NB4 (cell line): ENCODE measurements around the gene PDLIM7.

Experiments used
- DNase-seq: peaks from one replicate; pipeline ENCODE4 v3.0.0; 2010; ENCODE audit warnings: low read depth
- H3K4me3 ChIP-seq: one replicate; pipeline ENCODE4 v1.5.1; 2011; ENCODE audit warnings: mild to moderate bottlenecking, low read depth, low read length, moderate library complexity
- MYC ChIP-seq: IDR thresholded peaks from 2 replicates; pipeline ENCODE4 v1.6.1; 2011; ENCODE audit warnings: low read depth, low read length
- POLR2A ChIP-seq: IDR thresholded peaks from 2 replicates; pipeline ENCODE4 v1.6.1; 2011; ENCODE audit warnings: mild to moderate bottlenecking; ENCODE audit not compliant: insufficient read length; ENCODE audit errors: extremely low read depth
- TF ChIP-seq, protein P1 (sequence below): IDR thresholded peaks from 2 replicates; pipeline ENCODE4 v1.6.1; 2011; ENCODE audit warnings: low read depth, low read length
- TF ChIP-seq, protein P2 (sequence below): IDR thresholded peaks from one replicate; pipeline ENCODE4 v1.5.1; 2012; ENCODE audit warnings: low read depth, low read length

PDLIM7 gene

DNA sequence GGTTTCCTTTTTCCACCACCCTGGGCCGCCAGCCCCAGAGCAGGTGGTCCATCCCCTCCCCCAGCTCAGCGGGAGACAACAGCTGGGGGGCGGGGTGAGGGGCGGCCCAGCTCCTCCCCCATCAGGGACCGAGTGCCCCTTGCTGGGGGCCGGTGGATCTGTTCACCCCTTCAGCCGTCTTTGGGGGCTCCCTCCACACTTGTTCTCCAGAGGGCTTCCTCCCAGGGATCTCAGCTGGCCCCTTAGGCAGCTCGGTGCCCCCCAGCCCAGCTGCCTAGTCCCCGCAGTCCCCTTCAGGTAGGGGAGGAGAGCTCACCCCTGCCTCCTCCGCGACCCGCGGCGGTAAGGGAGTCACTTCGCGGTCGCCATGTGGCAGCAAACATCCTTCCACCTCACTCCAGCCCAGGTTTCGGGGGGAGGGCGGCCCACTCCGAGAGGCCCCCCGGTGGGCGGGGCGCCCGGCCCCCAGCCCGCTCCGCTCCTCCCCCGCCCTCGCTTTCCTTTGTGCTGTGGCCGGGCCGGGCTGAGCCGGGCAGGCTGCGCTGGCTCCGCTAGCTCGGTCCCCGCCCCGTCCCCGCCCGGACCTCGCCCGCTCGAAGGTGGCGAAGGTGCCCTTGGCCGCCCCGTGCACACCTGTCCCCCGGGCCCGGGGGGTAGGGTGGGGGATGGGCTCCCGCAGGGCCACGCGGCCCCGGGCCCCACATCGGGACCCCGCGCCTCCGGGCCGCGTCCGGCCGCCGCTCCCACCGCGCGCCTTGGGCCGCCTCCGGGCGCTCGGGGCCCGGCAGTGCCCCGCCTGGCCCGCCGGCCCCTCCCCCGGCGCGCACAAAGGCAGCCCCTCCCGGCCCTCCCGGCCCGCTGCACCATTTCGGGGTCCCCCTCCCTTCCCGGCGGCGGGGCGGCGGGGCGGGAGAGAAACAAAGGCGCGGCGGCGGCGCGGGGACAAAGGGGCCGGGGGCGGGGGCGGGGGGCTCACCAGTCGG lies 24.7 kb downstream of the PDLIM7 start:
- peak; percentile 81 for DNase-seq
- TF ChIP-seq, protein P1, sequence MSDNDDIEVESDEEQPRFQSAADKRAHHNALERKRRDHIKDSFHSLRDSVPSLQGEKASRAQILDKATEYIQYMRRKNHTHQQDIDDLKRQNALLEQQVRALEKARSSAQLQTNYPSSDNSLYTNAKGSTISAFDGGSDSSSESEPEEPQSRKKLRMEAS: peak; percentile 46
- TF ChIP-seq, protein P2, sequence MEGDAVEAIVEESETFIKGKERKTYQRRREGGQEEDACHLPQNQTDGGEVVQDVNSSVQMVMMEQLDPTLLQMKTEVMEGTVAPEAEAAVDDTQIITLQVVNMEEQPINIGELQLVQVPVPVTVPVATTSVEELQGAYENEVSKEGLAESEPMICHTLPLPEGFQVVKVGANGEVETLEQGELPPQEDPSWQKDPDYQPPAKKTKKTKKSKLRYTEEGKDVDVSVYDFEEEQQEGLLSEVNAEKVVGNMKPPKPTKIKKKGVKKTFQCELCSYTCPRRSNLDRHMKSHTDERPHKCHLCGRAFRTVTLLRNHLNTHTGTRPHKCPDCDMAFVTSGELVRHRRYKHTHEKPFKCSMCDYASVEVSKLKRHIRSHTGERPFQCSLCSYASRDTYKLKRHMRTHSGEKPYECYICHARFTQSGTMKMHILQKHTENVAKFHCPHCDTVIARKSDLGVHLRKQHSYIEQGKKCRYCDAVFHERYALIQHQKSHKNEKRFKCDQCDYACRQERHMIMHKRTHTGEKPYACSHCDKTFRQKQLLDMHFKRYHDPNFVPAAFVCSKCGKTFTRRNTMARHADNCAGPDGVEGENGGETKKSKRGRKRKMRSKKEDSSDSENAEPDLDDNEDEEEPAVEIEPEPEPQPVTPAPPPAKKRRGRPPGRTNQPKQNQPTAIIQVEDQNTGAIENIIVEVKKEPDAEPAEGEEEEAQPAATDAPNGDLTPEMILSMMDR: no peak
- TF ChIP-seq POLR2A: peak; percentile 30
- 0 out of 2 replicates have a peak, but pooled peaks have one; percentile 48 for TF ChIP-seq MYC
- peak overlapping the region; percentile 47 for H3K4me3 ChIP-seq

DNA sequence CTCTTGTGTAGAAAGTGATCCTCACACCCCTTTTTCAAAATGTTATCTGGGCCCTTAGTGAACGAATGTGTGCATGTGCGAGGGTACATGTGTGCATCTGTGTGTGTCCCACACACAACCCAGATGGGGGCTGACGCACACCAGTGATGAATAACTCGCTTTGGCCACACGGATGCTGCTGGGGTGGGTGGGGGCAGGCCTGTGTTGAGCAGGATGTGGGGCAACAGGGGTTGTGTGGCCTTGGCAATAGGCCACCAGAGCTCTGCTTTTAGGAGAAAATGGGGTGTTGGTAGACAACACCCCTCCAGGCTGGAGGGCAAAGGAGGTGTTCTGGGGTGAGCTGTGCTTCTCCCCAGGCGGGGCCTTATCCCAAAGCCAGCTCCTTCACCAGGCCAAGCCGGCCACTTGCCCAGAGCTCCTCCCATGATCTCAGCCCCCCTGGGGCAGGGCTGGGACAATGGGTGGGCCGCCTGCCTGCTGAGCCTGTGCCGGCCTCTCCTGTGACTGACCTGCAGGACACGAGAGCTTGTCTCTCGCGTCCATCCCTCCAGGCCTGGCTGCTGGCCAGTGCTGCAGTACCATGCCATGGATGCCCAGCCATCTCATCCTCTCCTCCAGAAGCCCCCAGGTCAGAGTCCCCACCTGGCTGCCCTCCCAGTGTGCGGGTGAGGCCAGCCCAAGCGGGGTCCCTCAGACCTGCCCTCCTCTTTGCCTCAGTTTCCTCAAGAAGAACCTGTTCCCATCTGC lies 25.6 kb downstream of the PDLIM7 start:
- peak overlapping the region; percentile 47 for H3K4me3 ChIP-seq

DNA sequence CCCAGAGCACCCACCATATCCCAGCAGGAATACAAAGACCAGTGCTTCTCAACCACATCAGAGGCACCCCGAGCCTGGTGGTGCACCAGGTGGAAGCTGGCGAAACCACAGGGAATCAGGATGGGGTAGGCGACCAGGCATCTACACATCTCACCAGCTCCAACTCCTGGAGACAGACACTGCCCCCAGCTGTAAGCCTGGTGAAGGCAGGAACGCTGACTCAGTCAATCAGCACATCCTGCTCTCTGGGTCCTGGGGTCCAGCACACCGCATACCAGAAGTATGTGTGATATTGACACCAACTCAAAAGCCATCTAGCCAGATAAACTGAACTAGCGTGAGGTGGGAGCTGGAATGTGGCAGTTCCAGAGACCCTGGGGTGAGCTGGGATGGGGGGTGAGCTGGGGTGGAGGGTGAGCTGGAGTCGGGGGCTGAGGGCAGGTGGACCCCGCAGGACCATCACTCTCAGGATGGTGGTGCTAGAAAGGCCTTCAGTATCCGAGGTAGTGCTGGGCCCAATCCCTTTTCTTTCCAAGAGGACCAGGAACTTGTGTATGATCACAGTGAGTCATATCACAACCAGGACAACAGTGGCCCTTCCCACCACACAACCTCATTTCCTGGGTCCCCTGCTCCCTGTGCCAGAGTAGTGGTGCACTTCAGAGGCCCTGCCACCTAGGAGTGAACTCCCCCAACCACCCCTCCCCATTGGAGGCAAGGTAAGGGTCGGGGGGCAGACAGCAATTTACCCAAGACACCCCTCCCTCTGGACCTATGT lies 26.5 kb downstream of the PDLIM7 start:
- no peak for DNase-seq
- no peak overlapping the region for H3K4me3 ChIP-seq
- TF ChIP-seq, protein P1: no peak
- TF ChIP-seq MYC (no peak), POLR2A (no peak)
- TF ChIP-seq, protein P2: no peak

More for the DNA sequence above, 25.6 kb downstream of the PDLIM7 start:
- TF ChIP-seq, protein P1: no peak
- TF ChIP-seq MYC (no peak), POLR2A (no peak)
- TF ChIP-seq, protein P2: no peak
- DNase-seq: no peak

DNA sequence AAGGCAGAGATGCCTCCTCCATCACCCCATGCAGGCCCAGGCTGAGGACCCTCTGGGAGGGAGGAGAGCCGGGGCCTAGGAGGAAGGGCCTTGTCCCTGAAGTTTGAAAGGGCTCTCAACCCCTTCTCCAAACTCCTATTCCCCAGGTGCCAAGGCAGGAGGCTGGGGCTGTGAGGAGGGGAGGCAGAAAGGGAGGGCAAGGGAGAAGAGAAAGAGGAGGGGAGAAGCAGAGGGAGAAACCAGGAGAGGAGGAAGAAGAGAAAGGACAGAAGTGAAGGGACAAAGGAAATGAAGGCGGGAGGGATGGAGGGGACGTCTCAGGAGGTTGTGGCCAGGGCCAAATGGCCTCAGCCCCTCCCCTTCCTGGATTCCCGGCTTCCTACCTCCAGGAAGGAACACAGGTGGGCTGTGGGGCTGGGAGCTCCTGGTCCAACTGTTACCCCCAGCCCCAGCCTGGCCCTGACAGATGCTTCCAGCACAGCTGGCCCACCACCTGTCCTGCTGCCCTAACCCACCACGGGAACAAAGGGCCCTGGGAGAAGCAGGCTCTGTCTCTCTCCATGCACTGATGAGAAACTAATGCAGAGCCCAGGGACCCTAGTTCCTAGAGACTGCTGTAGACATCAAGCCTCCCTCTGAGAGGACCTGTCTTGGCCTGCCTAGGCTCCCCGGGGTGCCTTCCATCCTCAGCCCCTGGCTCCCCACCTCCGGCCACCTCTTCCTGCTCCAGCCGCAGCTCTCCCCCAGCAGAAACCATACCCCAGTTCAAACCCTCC lies 27.5 kb downstream of the PDLIM7 start:
- DNase-seq: no peak
- TF ChIP-seq, protein P2: no peak
- no peak for TF ChIP-seq POLR2A
- TF ChIP-seq, protein P1: no peak
- no peak overlapping the region for H3K4me3 ChIP-seq
